ENCODE results near the gene MICAL2.
A peak's percentile ranks its signal among the peaks of the same experiment; 100 is the strongest.

The MICAL2 gene

GRCh38 chr11:12103411-12104225 is 6.8 kb upstream of the MICAL2 start:
- no peak overlapping the region for H3K4me3 ChIP-seq (ENCODE audit: low read length)
- no peak for DNase-seq (ENCODE audit: low read depth)
- TF ChIP-seq CTCF (IDR thresholded peaks at IDR 0.05; ENCODE audit: insufficient read depth, low read depth, low read length, missing control alignments), result no peak

- no peak overlapping the region for H3K4me3 ChIP-seq (ENCODE audit: low read length)
- no peak for DNase-seq (ENCODE audit: low read depth)
- no peak for TF ChIP-seq CTCF (IDR thresholded peaks at IDR 0.05; ENCODE audit: insufficient read depth, low read depth, low read length, missing control alignments)
Measured at GRCh38 chr11:12105471-12105870, 4.9 kb upstream of the MICAL2 start.

GRCh38 chr11:12106101-12106500 is 4.3 kb upstream of the MICAL2 start:
- DNase-seq (ENCODE audit: low read depth), result no peak
- TF ChIP-seq CTCF (IDR thresholded peaks at IDR 0.05; ENCODE audit: insufficient read depth, low read depth, low read length, missing control alignments), result no peak
- H3K4me3 ChIP-seq (ENCODE audit: low read length), result no peak overlapping the region

GRCh38 chr11:12106501-12106900 is 3.9 kb upstream of the MICAL2 start:
- DNase-seq (ENCODE audit: low read depth), result no peak
- no peak for TF ChIP-seq CTCF (IDR thresholded peaks at IDR 0.05; ENCODE audit: insufficient read depth, low read depth, low read length, missing control alignments)
- no peak overlapping the region for H3K4me3 ChIP-seq (ENCODE audit: low read length)

- H3K4me3 ChIP-seq (ENCODE audit: low read length), result no peak overlapping the region
- TF ChIP-seq CTCF (IDR thresholded peaks at IDR 0.05; ENCODE audit: insufficient read depth, low read depth, low read length, missing control alignments), result no peak
- peak; percentile 43 for DNase-seq (ENCODE audit: low read depth)
Measured at GRCh38 chr11:12108875-12109453, 1.4 kb upstream of the MICAL2 start.

- H3K4me3 ChIP-seq (ENCODE audit: low read length), result peak overlapping the region; percentile 59
- peak; percentile 65 for DNase-seq (ENCODE audit: low read depth)
- no peak for TF ChIP-seq CTCF (IDR thresholded peaks at IDR 0.05; ENCODE audit: insufficient read depth, low read depth, low read length, missing control alignments)
Measured at GRCh38 chr11:12109591-12110196, 696 bp upstream of the MICAL2 start.

Measured in epithelial cell of esophagus (primary cell).